OCI-LY1 (cell line): ENCODE results near the gene ZNF536.

Source experiments
- H2AFZ ChIP-seq: fragments of 200-600 bp; sonication (generic), shearing (Covaris generic); 2 replicates; pipeline ENCODE4 v1.6.0; 2014; ENCODE audit warnings: antibody characterized with exemption, mild to moderate bottlenecking, low read length
- H3F3A ChIP-seq: fragments of 200-600 bp; sonication (generic), shearing (Covaris generic); 2 replicates; pipeline ENCODE4 v1.6.0; 2014; ENCODE audit warnings: mild to moderate bottlenecking, antibody characterized with exemption, low read length, moderate library complexity; ENCODE audit not compliant: insufficient read depth
- H3K27ac ChIP-seq: fragments of 200-600 bp; sonication (generic); 2 replicates; pipeline ENCODE4 v1.5.1; 2014; ENCODE audit warnings: low read length, mixed run types, mild to moderate bottlenecking, low read depth; ENCODE audit not compliant: poor library complexity, severe bottlenecking
- H3K27me3 ChIP-seq: fragments of 200-600 bp; sonication (generic); 2 replicates; pipeline ENCODE4 v1.6.0; 2014; ENCODE audit warnings: antibody characterized with exemption, mild to moderate bottlenecking, low read length, moderate library complexity; ENCODE audit not compliant: insufficient read depth
- H3K36me3 ChIP-seq: fragments of 200-600 bp; sonication (generic); 2 replicates; pipeline ENCODE4 v1.6.1; 2014; ENCODE audit warnings: mild to moderate bottlenecking, antibody characterized with exemption, low read length, moderate library complexity, mixed read lengths; ENCODE audit not compliant: insufficient read depth
- H3K4me1 ChIP-seq: fragments of 200-600 bp; sonication (generic); 2 replicates; pipeline ENCODE4 v1.5.1; 2014; ENCODE audit warnings: mild to moderate bottlenecking, low read length, moderate library complexity; ENCODE audit not compliant: insufficient read depth, severe bottlenecking
- H3K4me2 ChIP-seq: fragments of 200-600 bp; sonication (generic), shearing (Covaris generic); 2 replicates; pipeline ENCODE4 v1.6.1; 2014; ENCODE audit warnings: low read length
- H3K4me3 ChIP-seq: fragments of 200-600 bp; sonication (generic); 2 replicates; pipeline ENCODE4 v1.5.1; 2014; ENCODE audit warnings: low read length, low read depth, mild to moderate bottlenecking, mixed read lengths; ENCODE audit not compliant: poor library complexity, severe bottlenecking
- H3K79me2 ChIP-seq: fragments of 200-600 bp; shearing (Covaris generic); 2 replicates; pipeline ENCODE4 v1.6.1; 2016; ENCODE audit warnings: mixed run types, low read length, mixed read lengths; ENCODE audit not compliant: insufficient read depth
- H3K9ac ChIP-seq: fragments of 200-600 bp; sonication (generic), shearing (Covaris generic); 2 replicates; pipeline ENCODE4 v1.6.1; 2014; ENCODE audit warnings: mild to moderate bottlenecking, low read length, mixed read lengths
- H3K9me2 ChIP-seq: fragments of 200-600 bp; sonication (generic), shearing (Covaris generic); 2 replicates; pipeline ENCODE4 v1.6.1; 2014; ENCODE audit warnings: low read depth, mild to moderate bottlenecking, low read length, mixed read lengths
- H3K9me3 ChIP-seq: fragments of 200-600 bp; shearing (Covaris generic); 2 replicates; pipeline ENCODE4 v1.6.1; 2014; ENCODE audit warnings: low read length, mixed read lengths
- H4K20me1 ChIP-seq: fragments of 200-600 bp; sonication (generic), shearing (Covaris generic); 2 replicates; pipeline ENCODE4 v1.6.0; 2016; ENCODE audit warnings: mild to moderate bottlenecking, low read length; ENCODE audit not compliant: insufficient read depth
- CTCF ChIP-seq: fragments of 200-600 bp; sonication (generic), shearing (Covaris generic); IDR thresholded peaks from 2 replicates; pipeline ENCODE4 v1.5.1; 2017; ENCODE audit warnings: mild to moderate bottlenecking, antibody characterized with exemption, low read length, moderate library complexity, mixed read lengths
- EZH2 ChIP-seq: fragments of 200-600 bp; sonication (generic), shearing (Covaris generic); IDR thresholded peaks from 2 replicates; pipeline ENCODE4 v1.8.0; 2017; ENCODE audit warnings: borderline replicate concordance, mixed run types, mild to moderate bottlenecking, antibody characterized with exemption, low read length, moderate library complexity, mixed read lengths

Gene ZNF536

GRCh38 chr19:30381366-30381765, 9.2 kb downstream of the ZNF536 start:
- H3K9me3 ChIP-seq, result no peaks in the 10 kb centered on the region
- H3K4me1 ChIP-seq, result no peaks in the 10 kb centered on the region
- H3K36me3 ChIP-seq, result no peaks in the 10 kb centered on the region
- no peak overlapping the region for H3K9ac ChIP-seq
- H3K27me3 ChIP-seq, result no peaks in the 10 kb centered on the region
- no peaks in the 10 kb centered on the region for H3K79me2 ChIP-seq
- H2AFZ ChIP-seq, result no peak overlapping the region
- H3K4me3 ChIP-seq, result no peak overlapping the region
- no peaks in the 10 kb centered on the region for H4K20me1 ChIP-seq
- H3K9me2 ChIP-seq, result no peaks in the 10 kb centered on the region
- no peak overlapping the region for H3K4me2 ChIP-seq
- H3F3A ChIP-seq, result no peaks in the 10 kb centered on the region
- no peak for TF ChIP-seq CTCF
- TF ChIP-seq EZH2, result no peak
- no peak overlapping the region for H3K27ac ChIP-seq

- Histone ChIP-seq H3K36me3 (no peaks in the 10 kb centered on the region), H3K4me2 (no peak overlapping the region), H3K79me2 (no peaks in the 10 kb centered on the region), H3K27me3 (no peaks in the 10 kb centered on the region), H3K9ac (no peak overlapping the region), H3F3A (no peaks in the 10 kb centered on the region), H3K9me2 (no peaks in the 10 kb centered on the region), H3K4me1 (no peaks in the 10 kb centered on the region), H4K20me1 (no peaks in the 10 kb centered on the region), H3K27ac (no peak overlapping the region), H3K9me3 (no peaks in the 10 kb centered on the region), H2AFZ (no peak overlapping the region), H3K4me3 (no peak overlapping the region)
- TF ChIP-seq CTCF, result no peak
Measured at GRCh38 chr19:30385174-30385573, 13.0 kb downstream of the ZNF536 start.

- no peak overlapping the region for H3K9ac ChIP-seq
- no peaks in the 10 kb centered on the region for H3K9me3 ChIP-seq
- H4K20me1 ChIP-seq, result no peaks in the 10 kb centered on the region
- no peaks in the 10 kb centered on the region for H3K4me1 ChIP-seq
- H3K9me2 ChIP-seq, result no peaks in the 10 kb centered on the region
- H3K79me2 ChIP-seq, result no peaks in the 10 kb centered on the region
- H2AFZ ChIP-seq, result no peak overlapping the region
- H3K27ac ChIP-seq, result no peak overlapping the region
- no peak overlapping the region for H3K4me2 ChIP-seq
- H3K4me3 ChIP-seq, result no peak overlapping the region
- H3F3A ChIP-seq, result no peaks in the 10 kb centered on the region
- H3K36me3 ChIP-seq, result no peaks in the 10 kb centered on the region
- no peaks in the 10 kb centered on the region for H3K27me3 ChIP-seq
- TF ChIP-seq EZH2 (no peak), CTCF (no peak)
Measured at GRCh38 chr19:30385666-30386065, 13.5 kb downstream of the ZNF536 start.
